H1 (cell line): ENCODE data around the gene GALNT9. TPM values are rescaled to one million over a fixed set of nuclear protein-coding genes. Genes with fewer than 3 reads are reported as not detected.

ENCODE experiments used
- CTCF ChIA-PET: fragments of 300-600 bp; sonication (Branson Sonifier 250); formaldehyde crosslinking; loops from one replicate; lab custom pipeline; 2021; ENCODE audit not compliant: partially characterized antibody; lab: Charles Lee
- POLR2A ChIA-PET: fragments of 300-600 bp; sonication (Branson Sonifier 250); formaldehyde crosslinking; loops from one replicate; lab custom pipeline; 2021; ENCODE audit warnings: inconsistent platforms; ENCODE audit not compliant: partially characterized antibody; lab: Charles Lee
- DNase-seq, 2 experiments: peaks; one replicate each; pipeline versions ENCODE4 v3.0.0 to v3.0.0-alpha.2; 2010 to 2022; ENCODE audit warnings: low spot score in 2 of 2, low read depth in 1 of 2, mixed read lengths in 1 of 2
- FAIRE-seq: peaks from 2 replicates; lab custom pipeline; 2011; peaks lifted over from hg19 to GRCh38; lab: Jason Lieb, UNC
- H2AFZ ChIP-seq: 2 replicates; pipeline ENCODE4 v1.8.1; 2012; ENCODE audit warnings: low read length, inconsistent platforms
- H2AK5ac ChIP-seq: 2 replicates; pipeline ENCODE4 v1.6.1; 2013; ENCODE audit warnings: low read depth, low read length
- H2BK120ac ChIP-seq: replicated peaks from 2 replicates; pipeline ENCODE3; 2013; ENCODE audit warnings: low read depth, low read length, inconsistent platforms
- H2BK12ac ChIP-seq: 2 replicates; pipeline ENCODE4 v1.6.1; 2013; ENCODE audit warnings: low read depth, low read length
- H2BK15ac ChIP-seq: 2 replicates; pipeline ENCODE4 v1.6.1; 2013; ENCODE audit warnings: low read length
- H2BK20ac ChIP-seq: 2 replicates; pipeline ENCODE4 v1.6.1; 2013; ENCODE audit warnings: low read length
- H2BK5ac ChIP-seq: 2 replicates; pipeline ENCODE4 v1.6.1; 2013; ENCODE audit warnings: low read depth, low read length
- H3K14ac ChIP-seq: 2 replicates; pipeline ENCODE4 v1.6.1; 2013; ENCODE audit warnings: inconsistent platforms; ENCODE audit not compliant: insufficient read length
- H3K18ac ChIP-seq: 2 replicates; pipeline ENCODE4 v1.6.1; 2013; ENCODE audit warnings: low read length; ENCODE audit errors: extremely low read depth
- H3K23ac ChIP-seq: 2 replicates; pipeline ENCODE4 v1.6.1; 2013; ENCODE audit warnings: inconsistent platforms; ENCODE audit not compliant: insufficient read length
- H3K23me2 ChIP-seq: 2 replicates; pipeline ENCODE4 v1.6.1; 2013; ENCODE audit warnings: low read depth, low read length
- H3K27ac ChIP-seq: 2 replicates; pipeline ENCODE4 v1.6.1; 2011; ENCODE audit warnings: low read depth, low read length, inconsistent platforms
- H3K27me3 ChIP-seq, 4 experiments: replicated peaks in 1 of 4; 1 replicate in 1 of 4; 2 replicates in 3 of 4; pipeline versions ENCODE4 v1.6.1 to v1.8.1; 2011 to 2013; ENCODE audit warnings: low read length in 3 of 4, mild to moderate bottlenecking in 3 of 4, inconsistent platforms in 2 of 4, mixed read lengths in 2 of 4, moderate library complexity in 1 of 4; ENCODE audit not compliant: control insufficient read depth in 3 of 4, insufficient read depth in 3 of 4; ENCODE audit errors: extremely low read depth in 1 of 4
- H3K36me3 ChIP-seq, 4 experiments: 2 replicates each; pipeline versions ENCODE4 v1.6.1 to v1.8.1; 2011 to 2013; ENCODE audit warnings: mild to moderate bottlenecking in 4 of 4, low read length in 3 of 4, moderate library complexity in 2 of 4, control low read depth in 1 of 4, inconsistent platforms in 1 of 4; ENCODE audit not compliant: insufficient read depth in 4 of 4, control insufficient read depth in 2 of 4
- H3K4ac ChIP-seq: replicated peaks from 2 replicates; pipeline ENCODE3; 2013; ENCODE audit warnings: low read length, low read depth, mixed read lengths, inconsistent platforms; ENCODE audit not compliant: insufficient read length
- H3K4me1 ChIP-seq, 4 experiments: replicated peaks in 1 of 4; 1 replicate in 1 of 4; 2 replicates in 3 of 4; pipeline versions ENCODE4 v1.6.1 to v1.8.1; 2011 to 2013; ENCODE audit warnings: low read length in 3 of 4, inconsistent platforms in 2 of 4, mixed read lengths in 1 of 4; ENCODE audit not compliant: insufficient read depth in 4 of 4, control insufficient read depth in 3 of 4
- H3K4me2 ChIP-seq, 2 experiments: 2 replicates each; pipeline versions ENCODE4 v1.6.1 to v1.8.1; 2011 to 2013; ENCODE audit warnings: low read depth in 2 of 2, low read length in 2 of 2, control low read depth in 1 of 2, inconsistent platforms in 1 of 2, mild to moderate bottlenecking in 1 of 2; ENCODE audit not compliant: insufficient read depth in 1 of 2
- H3K4me3 ChIP-seq, 4 experiments: fragments of 200-600, 300-600 bp in 1 of 4; sonication (generic), shearing (Covaris generic), sonication (Bioruptor Twin) in 1 of 4; 2 replicates each; pipeline versions ENCODE4 v1.5.1 to v1.8.1; 2011 to 2016; ENCODE audit warnings: low read length in 4 of 4, low read depth in 3 of 4, control low read depth in 2 of 4, inconsistent platforms in 2 of 4, mild to moderate bottlenecking in 2 of 4, mixed read lengths in 1 of 4, moderate library complexity in 1 of 4; ENCODE audit not compliant: insufficient read depth in 2 of 4; ENCODE audit errors: extremely low read depth in 1 of 4
- H3K56ac ChIP-seq: replicated peaks from 2 replicates; pipeline ENCODE3; 2013; ENCODE audit warnings: low read depth, mild to moderate bottlenecking, mixed read lengths, low read length, inconsistent platforms; ENCODE audit not compliant: insufficient read length
- H3K79me1 ChIP-seq: 2 replicates; pipeline ENCODE4 v1.6.1; 2013; ENCODE audit warnings: low read depth, low read length, control low read depth
- H3K79me2 ChIP-seq, 2 experiments: 2 replicates each; pipeline versions ENCODE4 v1.6.1 to v1.8.1; 2012 to 2013; ENCODE audit warnings: low read length in 2 of 2, mild to moderate bottlenecking in 2 of 2, inconsistent platforms in 1 of 2; ENCODE audit not compliant: insufficient read depth in 2 of 2, control insufficient read depth in 1 of 2
- H3K9ac ChIP-seq, 4 experiments: replicated peaks in 1 of 4; 1 replicate in 1 of 4; 2 replicates in 3 of 4; pipeline versions ENCODE4 v1.6.1 to v1.8.1; 2011 to 2013; ENCODE audit warnings: low read depth in 3 of 4, low read length in 3 of 4, control low read depth in 2 of 4, mild to moderate bottlenecking in 2 of 4, moderate library complexity in 2 of 4, inconsistent platforms in 1 of 4; ENCODE audit errors: extremely low read depth in 1 of 4
- H3K9me3 ChIP-seq, 2 experiments: 2 replicates each; pipeline versions ENCODE4 v1.6.1 to v1.8.1; 2012 to 2013; ENCODE audit warnings: mild to moderate bottlenecking in 2 of 2, moderate library complexity in 2 of 2, control low read depth in 1 of 2, inconsistent platforms in 1 of 2, low read depth in 1 of 2, low read length in 1 of 2, mixed read lengths in 1 of 2; ENCODE audit not compliant: insufficient read depth in 2 of 2
- H4K20me1 ChIP-seq, 2 experiments: replicated peaks in 1 of 2; 2 replicates each; pipeline versions ENCODE3 to v1.8.1; 2011 to 2013; ENCODE audit warnings: inconsistent platforms in 2 of 2, low read length in 2 of 2, mild to moderate bottlenecking in 1 of 2; ENCODE audit not compliant: insufficient read depth in 2 of 2, control insufficient read depth in 1 of 2
- H4K5ac ChIP-seq: 2 replicates; pipeline ENCODE4 v1.6.1; 2013; ENCODE audit warnings: low read length, low read depth, mixed read lengths, inconsistent platforms; ENCODE audit not compliant: insufficient read length
- H4K8ac ChIP-seq: 2 replicates; pipeline ENCODE4 v1.8.0; 2013; ENCODE audit warnings: mild to moderate bottlenecking, moderate library complexity, low read length, inconsistent platforms; ENCODE audit not compliant: insufficient read depth; ENCODE audit errors: extremely low read depth
- H4K91ac ChIP-seq: replicated peaks from 2 replicates; pipeline ENCODE3; 2013; ENCODE audit warnings: low read length, mixed read lengths, inconsistent platforms; ENCODE audit not compliant: insufficient read length
- BACH1 ChIP-seq: IDR thresholded peaks from 2 replicates; pipeline ENCODE4 v1.6.1; 2012; ENCODE audit warnings: low read length, improper control_type of control experiment
- CBX8 ChIP-seq: fragments of 300-800, 300-1000 bp; sonication (generic); IDR thresholded peaks from 2 replicates; pipeline ENCODE4 v1.7.1; 2016; ENCODE audit warnings: low read depth, low read length, borderline replicate concordance
- CHD2 ChIP-seq: IDR thresholded peaks from 2 replicates; pipeline ENCODE4 v1.6.1; 2012; ENCODE audit warnings: low read length, improper control_type of control experiment
- E2F6 ChIP-seq: IDR thresholded peaks from 2 replicates; pipeline ENCODE4 v1.6.1; 2012; ENCODE audit warnings: inconsistent platforms
- FOSL1 ChIP-seq: IDR thresholded peaks from 2 replicates; pipeline ENCODE4 v1.6.1; 2011; ENCODE audit warnings: mild to moderate bottlenecking, low read depth, low read length, moderate library complexity; ENCODE audit not compliant: insufficient read depth
- GTF2F1 ChIP-seq: IDR thresholded peaks from 2 replicates; pipeline ENCODE4 v1.6.1; 2012; ENCODE audit warnings: low read depth, low read length, improper control_type of control experiment, borderline replicate concordance
- HDAC2 ChIP-seq, 2 experiments: fragments of 300-600 bp in 1 of 2; sonication (generic) in 1 of 2; IDR thresholded peaks; 2 replicates each; pipeline ENCODE4 v1.6.1; 2011 to 2012; ENCODE audit warnings: low read depth in 2 of 2, low read length in 2 of 2, mild to moderate bottlenecking in 2 of 2, moderate library complexity in 2 of 2, borderline replicate concordance in 1 of 2, inconsistent platforms in 1 of 2
- HDAC6 ChIP-seq: IDR thresholded peaks from one replicate; pipeline ENCODE4 v1.7.1; 2012; ENCODE audit warnings: low read depth, mild to moderate bottlenecking, inconsistent platforms, low read length, moderate library complexity
- KDM1A ChIP-seq: fragments of 200-600, 300-600 bp; sonication (generic); IDR thresholded peaks from 2 replicates; pipeline ENCODE4 v1.7.1; 2016; ENCODE audit warnings: mild to moderate bottlenecking, low read length, borderline replicate concordance
- PHF8 ChIP-seq: fragments of 200-600 bp; sonication (generic); conservative IDR thresholded peaks from 2 replicates; pipeline ENCODE4 v1.7.1; 2012; ENCODE audit warnings: low read depth, mild to moderate bottlenecking, inconsistent platforms, low read length, moderate library complexity
- SP4 ChIP-seq: IDR thresholded peaks from 2 replicates; pipeline ENCODE4 v1.6.1; 2012; ENCODE audit warnings: low read length, inconsistent platforms
- SRF ChIP-seq: IDR thresholded peaks from 2 replicates; pipeline ENCODE4 v1.6.1; 2011; ENCODE audit warnings: mild to moderate bottlenecking, low read depth, low read length, moderate library complexity
- TAF7 ChIP-seq: optimal IDR thresholded peaks from 2 replicates; pipeline ENCODE3; 2011; ENCODE audit warnings: low read depth, mild to moderate bottlenecking, inconsistent platforms, low read length, moderate library complexity, borderline replicate concordance
- TEAD4 ChIP-seq: IDR thresholded peaks from 2 replicates; pipeline ENCODE4 v1.6.1; 2012; ENCODE audit warnings: low read depth, low read length, inconsistent platforms, mixed read lengths
- ZNF274 ChIP-seq: IDR thresholded peaks from 2 replicates; pipeline ENCODE4 v1.7.0; 2012; ENCODE audit warnings: low read length, borderline replicate concordance; ENCODE audit errors: extremely low read depth
- WGBS, 2 experiments: shearing (Covaris generic) in 1 of 2; methylation state at CpG; one replicate each; pipeline versions ENCODE4 v1.1.6 to v1.1.7; 2013 to 2015; ENCODE audit warnings: low lambda C conversion rate in 2 of 2, mixed read lengths in 2 of 2, inconsistent platforms in 1 of 2, low coverage in 1 of 2, missing lambda C conversion rate in 1 of 2; ENCODE audit not compliant: insufficient replicate concordance in 2 of 2, insufficient coverage in 1 of 2, insufficient read length in 1 of 2; ENCODE audit errors: extremely low coverage in 1 of 2, missing lambda C conversion rate in 1 of 2; 5-methylcytosine and 5-hydroxymethylcytosine counted together
- polyA plus RNA-seq, 7 experiments: library from polyadenylated mRNA; depleted of rRNA in 3 of 7; stranded (reverse) in 5 of 7; unstranded in 2 of 7; fragments of >200 nt in 5 of 7; fragments of 200-250 nt in 2 of 7; gene quantifications; 1 replicate in 5 of 7; 2 replicates in 1 of 7; 4 replicates in 1 of 7; pipeline versions ENCODE4 v1.2.1 to v1.2.3, GENCODE V29; 2011 to 2013; ENCODE audit warnings: missing spikeins in 2 of 7, mixed read lengths in 2 of 7
- total RNA-seq: library from RNA; stranded (reverse); fragmentation: NEBNext Ultra II Directional; extraction: Animal tissue kit (Norgen Biotek cat#: 25700); gene quantifications from 2 replicates; pipeline ENCODE4 v1.2.1, GENCODE V29; 2021

GALNT9 gene
- total and polyA plus RNA-seq, 2 of the 8 experiments (the other 6 are each of a cell fraction or from before 2014, with no cell fraction given): 2.0 to 3.6 TPM

- no peak for DNase-seq
- FAIRE-seq: no peak
- no peak overlapping the region for H2AFZ ChIP-seq
- no peak for TF ChIP-seq CHD2
- no peak for TF ChIP-seq KDM1A
- no peak for TF ChIP-seq BACH1
- TF ChIP-seq SP4: no peak
- no peak for TF ChIP-seq HDAC6
- TF ChIP-seq ZNF274: no peak
- TF ChIP-seq PHF8: no peak
- no peak for TF ChIP-seq CBX8
- TF ChIP-seq SRF: no peak
- no peak for TF ChIP-seq FOSL1
- no peak for TF ChIP-seq HDAC2 (IDR thresholded peaks at IDR 0.05; ENCODE audit: borderline replicate concordance in 1 of 2, low read depth in 2 of 2, low read length in 2 of 2)
- no peak for TF ChIP-seq TEAD4
- no peak for TF ChIP-seq GTF2F1
- TF ChIP-seq TAF7: no peak
- no peak for TF ChIP-seq E2F6
Observed at GRCh38 chr12:132214161-132214476, 115.3 kb downstream of the GALNT9 start.

More at GRCh38 chr12:132214161-132214476, 115.3 kb downstream of the GALNT9 start:
- Histone ChIP-seq H3K36me3 (no peaks in the 10 kb centered on the region), H4K8ac (no peak overlapping the region), H3K4me1 (no peaks in the 10 kb centered on the region), H4K20me1 (peaks cover 3 to 6% of the 10 kb centered on the region in 2 experiments), H2BK5ac (no peak overlapping the region), H3K23me2 (peaks cover 12% of the 10 kb centered on the region; the same call in 1 of the 2 replicates), H3K18ac (no peak overlapping the region), H3K4ac (no peak overlapping the region), H2AK5ac (no peak overlapping the region), H2BK12ac (no peak overlapping the region), H3K56ac (no peak overlapping the region), H3K4me2 (no peak overlapping the region), H3K27ac (no peak overlapping the region), H4K5ac (no peak overlapping the region), H3K14ac (no peak overlapping the region), H3K79me1 (no peaks in the 10 kb centered on the region), H3K9ac (no peak overlapping the region), H3K27me3 (peaks cover 5 to 31% (median 24%) of the 10 kb centered on the region in 4 experiments), H3K4me3 (no peak overlapping the region), H4K91ac (no peak overlapping the region), H3K79me2 (no peaks in the 10 kb centered on the region), H2BK20ac (no peak overlapping the region), H2BK15ac (no peak overlapping the region), H3K9me3 (no peaks in the 10 kb centered on the region; a peak in 1 of 4 replicates), H2BK120ac (no peak overlapping the region), H3K23ac (no peak overlapping the region)
- POLR2A ChIA-PET: no interaction called here
- CTCF ChIA-PET: interaction anchor here (1.1 to 1.7 kb wide), 4 partner anchors 8 to 71 kb away, joined by 3 to 5 read pairs (median 4); no protein-coding TSS in a partner anchor
- WGBS, 2 experiments: 88% methylated on average over 11 of the region's 13 CpGs; no CpG with 5 or more reads in 1 of the 2 experiments
